Measurements from ENCODE around the gene VTA1. TPM values are rescaled to one million over a fixed set of nuclear protein-coding genes. Genes with fewer than 3 reads are reported as not detected.

VTA1 gene
- total RNA-seq, 1 donor from 2014 or later = 36.6 TPM

GRCh38 chr6:142213402-142213801 lies 66.3 kb downstream of the VTA1 start:
- Mint-ChIP-seq H3K27me3 (ENCODE audit: unreplicated experiment) (peaks cover 1% of the 10 kb centered on the region), H3K4me3 (ENCODE audit: unreplicated experiment) (peak overlapping the region; percentile 83), H3K9me3 (ENCODE audit: unreplicated experiment) (peaks cover 22% of the 10 kb centered on the region), H3K36me3 (ENCODE audit: low read depth, unreplicated experiment) (peaks cover 41% of the 10 kb centered on the region), H3K27ac (ENCODE audit: unreplicated experiment) (no peak overlapping the region), H3K4me1 (ENCODE audit: unreplicated experiment) (no peaks in the 10 kb centered on the region)
- TF ChIP-seq CTCF (IDR thresholded peaks at IDR 0.05; ENCODE audit: unreplicated experiment) = no peak
- no peak for DNase-seq (ENCODE audit: low spot score)

GRCh38 chr6:142218446-142218845 lies 71.4 kb downstream of the VTA1 start:
- DNase-seq (ENCODE audit: low spot score) = no peak
- no peaks in the 10 kb centered on the region for H3K4me1 Mint-ChIP-seq (ENCODE audit: unreplicated experiment)
- no peaks in the 10 kb centered on the region for H3K27me3 Mint-ChIP-seq (ENCODE audit: unreplicated experiment)
- peaks cover 11% of the 10 kb centered on the region for H3K36me3 Mint-ChIP-seq (ENCODE audit: low read depth, unreplicated experiment)
- peaks cover 9% of the 10 kb centered on the region for H3K9me3 Mint-ChIP-seq (ENCODE audit: unreplicated experiment)
- H3K4me3 Mint-ChIP-seq (ENCODE audit: unreplicated experiment) = no peak overlapping the region
- no peak for TF ChIP-seq CTCF (IDR thresholded peaks at IDR 0.05; ENCODE audit: unreplicated experiment)
- no peak overlapping the region for H3K27ac Mint-ChIP-seq (ENCODE audit: unreplicated experiment)

GRCh38 chr6:142222022-142222421 lies 75.0 kb downstream of the VTA1 start:
- no peak for TF ChIP-seq CTCF (IDR thresholded peaks at IDR 0.05; ENCODE audit: unreplicated experiment)
- Mint-ChIP-seq H3K36me3 (ENCODE audit: low read depth, unreplicated experiment) (no peaks in the 10 kb centered on the region), H3K4me1 (ENCODE audit: unreplicated experiment) (no peaks in the 10 kb centered on the region), H3K9me3 (ENCODE audit: unreplicated experiment) (no peaks in the 10 kb centered on the region), H3K27me3 (ENCODE audit: unreplicated experiment) (no peaks in the 10 kb centered on the region), H3K4me3 (ENCODE audit: unreplicated experiment) (no peak overlapping the region), H3K27ac (ENCODE audit: unreplicated experiment) (no peak overlapping the region)
- DNase-seq (ENCODE audit: low spot score) = no peak

GRCh38 chr6:142223938-142224337 lies 76.9 kb downstream of the VTA1 start:
- H3K27me3 Mint-ChIP-seq (ENCODE audit: unreplicated experiment) = no peaks in the 10 kb centered on the region
- DNase-seq (ENCODE audit: low spot score) = no peak
- H3K36me3 Mint-ChIP-seq (ENCODE audit: low read depth, unreplicated experiment) = no peaks in the 10 kb centered on the region
- no peak for TF ChIP-seq CTCF (IDR thresholded peaks at IDR 0.05; ENCODE audit: unreplicated experiment)
- H3K4me3 Mint-ChIP-seq (ENCODE audit: unreplicated experiment) = no peak overlapping the region
- H3K27ac Mint-ChIP-seq (ENCODE audit: unreplicated experiment) = peak overlapping the region; percentile 10
- no peaks in the 10 kb centered on the region for H3K9me3 Mint-ChIP-seq (ENCODE audit: unreplicated experiment)
- H3K4me1 Mint-ChIP-seq (ENCODE audit: unreplicated experiment) = no peaks in the 10 kb centered on the region

GRCh38 chr6:142225115-142225514 lies 78.1 kb downstream of the VTA1 start:
- Mint-ChIP-seq H3K27ac (ENCODE audit: unreplicated experiment) (no peak overlapping the region), H3K9me3 (ENCODE audit: unreplicated experiment) (no peaks in the 10 kb centered on the region), H3K27me3 (ENCODE audit: unreplicated experiment) (no peaks in the 10 kb centered on the region), H3K4me3 (ENCODE audit: unreplicated experiment) (no peak overlapping the region), H3K36me3 (ENCODE audit: low read depth, unreplicated experiment) (no peaks in the 10 kb centered on the region), H3K4me1 (ENCODE audit: unreplicated experiment) (no peaks in the 10 kb centered on the region)
- no peak for DNase-seq (ENCODE audit: low spot score)
- no peak for TF ChIP-seq CTCF (IDR thresholded peaks at IDR 0.05; ENCODE audit: unreplicated experiment)
